ENCODE measurements around the gene CNDP2.

- TF ChIP-seq CTCF (IDR thresholded peaks at IDR 0.05) (no peak), POLR2A (IDR thresholded peaks at IDR 0.05; ENCODE audit: low read depth) (no peak), POLR2AphosphoS5 (IDR thresholded peaks at IDR 0.05) (no peak)
Observed at GRCh38 chr18:74528913-74529312, 32.8 kb downstream of the CNDP2 start.
